Measurements from ENCODE around the gene SH3GL1.

- TF ChIP-seq POLR2AphosphoS5 (IDR thresholded peaks at IDR 0.05; ENCODE audit: low read length) (no peak), EGR1 (IDR thresholded peaks at IDR 0.05; ENCODE audit: borderline replicate concordance in 1 of 2, low read depth in 2 of 2, low read length in 2 of 2) (no peak)
Observed at GRCh38 chr19:4326215-4326836, 74.0 kb downstream of the SH3GL1 start.
